HepG2 (cell line): ENCODE data around the gene RPRD1A. TPM values are rescaled to one million over a fixed set of nuclear protein-coding genes. Genes with fewer than 3 reads are reported as not detected.

Source experiments
- CHD2 ChIP-seq: IDR thresholded peaks from 2 replicates; pipeline ENCODE4 v1.6.1; 2011; ENCODE audit warnings: low read depth, low read length, improper control_type of control experiment
- GATA4 ChIP-seq: sonication (generic); IDR thresholded peaks from 2 replicates; pipeline ENCODE4 v1.6.1; 2016; ENCODE audit warnings: antibody characterized with exemption, low read depth, borderline replicate concordance
- KDM6A ChIP-seq: IDR thresholded peaks from 2 replicates; pipeline ENCODE4 v1.6.1; 2016; ENCODE audit warnings: low read depth
- PRDM15 ChIP-seq: sonication (generic); formaldehyde crosslinking; IDR thresholded peaks from 2 replicates; pipeline ENCODE4 v1.4.0; 2020; ENCODE audit warnings: missing genetic modification reagents
- SALL1 ChIP-seq: sonication (generic); formaldehyde crosslinking; IDR thresholded peaks from 2 replicates; pipeline ENCODE4 v1.8.0; 2022; ENCODE audit warnings: mild to moderate bottlenecking, missing genetic modification reagents
- SOX13 ChIP-seq, 3 experiments: fragments of 450-650 bp in 1 of 3; sonication (generic) in 1 of 3; formaldehyde crosslinking in 1 of 3; IDR thresholded peaks in 2 of 3; conservative IDR thresholded peaks in 1 of 3; 2 replicates each; pipeline versions ENCODE4 v1.5.0 to v1.6.1; 2016 to 2020; ENCODE audit warnings: antibody characterized with exemption in 1 of 3, mild to moderate bottlenecking in 1 of 3, missing compliant biosample characterization in 1 of 3, missing genetic modification reagents in 1 of 3, moderate library complexity in 1 of 3
- ZNF142 ChIP-seq: sonication (generic); formaldehyde crosslinking; IDR thresholded peaks from 2 replicates; pipeline ENCODE4 v1.4.0; 2020; ENCODE audit warnings: missing genetic modification reagents
- ZNF546 ChIP-seq: sonication (generic); formaldehyde crosslinking; conservative IDR thresholded peaks from 2 replicates; pipeline ENCODE4 v1.8.1; 2023; ENCODE audit warnings: mild to moderate bottlenecking, missing genetic modification reagents
- ZNF549 ChIP-seq: sonication (generic); formaldehyde crosslinking; IDR thresholded peaks from 2 replicates; pipeline ENCODE4 v1.5.0; 2020; ENCODE audit warnings: missing genetic modification reagents
- ZNF749 ChIP-seq: sonication (generic); formaldehyde crosslinking; IDR thresholded peaks from 2 replicates; pipeline ENCODE4 v1.8.0; 2022; ENCODE audit warnings: mild to moderate bottlenecking, missing genetic modification reagents, moderate library complexity, borderline replicate concordance
- polyA plus RNA-seq, 8 experiments: library from polyadenylated mRNA; depleted of rRNA in 3 of 8; stranded (reverse) in 7 of 8; unstranded in 1 of 8; fragments of >200 nt; fragmentation: Illumina TruSeq in 4 of 8; extraction: Trizol in 4 of 8; gene quantifications; 2 replicates each; pipeline versions ENCODE4 v1.2.1 to v1.2.3, GENCODE V29; 2011 to 2016; ENCODE audit warnings: low read depth in 4 of 8, missing spikeins in 1 of 8, mixed read lengths in 1 of 8; ENCODE audit not compliant: insufficient read depth in 1 of 8
- total RNA-seq, 5 experiments: library from RNA; depleted of rRNA; stranded (reverse); fragments of >200 nt; fragmentation: Illumina TruSeq; extraction: Trizol; gene quantifications; 2 replicates each; pipeline ENCODE4 v1.2.3, GENCODE V29; 2016; ENCODE audit warnings: low read depth in 1 of 5
- TF ChIP-seq, protein P1 (sequence below): IDR thresholded peaks from 2 replicates; pipeline ENCODE4 v1.6.1; 2016; ENCODE audit warnings: low read depth, missing genetic modification reagents, missing compliant biosample characterization
- TF ChIP-seq, protein P2 (sequence below): sonication (generic); formaldehyde crosslinking; IDR thresholded peaks from 2 replicates; pipeline ENCODE4 v1.8.0; 2022; ENCODE audit warnings: mild to moderate bottlenecking, missing genetic modification reagents; ENCODE audit not compliant: insufficient replicate concordance

The RPRD1A gene
- total and polyA plus RNA-seq, 2 of the 13 experiments (the other 11 are each of a cell fraction or from before 2014, with no cell fraction given), result 42.5 to 78.2 TPM

DNA sequence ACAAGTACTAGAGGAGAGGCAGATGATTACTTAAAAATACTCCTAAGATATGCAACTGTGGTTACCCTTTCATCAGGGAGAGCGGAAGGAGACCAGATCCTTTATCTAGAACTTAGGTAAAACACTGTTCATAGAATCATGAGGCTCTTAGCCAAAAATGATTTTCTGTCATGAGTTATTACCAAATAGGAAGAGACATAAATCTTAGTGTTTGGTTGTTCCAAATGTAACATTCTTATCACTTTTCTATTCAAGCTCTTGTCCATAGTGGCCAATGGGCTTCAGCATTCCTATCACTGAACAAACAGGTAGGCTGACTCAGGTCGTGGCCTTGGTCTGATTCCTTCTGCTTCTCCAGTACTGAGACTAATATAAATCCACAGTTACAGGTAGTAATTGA, 38.5 kb downstream of the RPRD1A start (continued):
- TF ChIP-seq KDM6A (CRISPR knock-in tag) (no peak), ZNF749 (CRISPR knock-in tag) (no peak), PRDM15 (no peak), ZNF142 (CRISPR knock-in tag) (no peak), ZNF546 (CRISPR knock-in tag) (no peak), SALL1 (peak; percentile 19; the same call in 1 of the 2 replicates), ZNF549 (CRISPR knock-in tag) (no peak), SOX13 (IDR thresholded peaks at IDR 0.05) (no peak), SOX13 (CRISPR knock-in tag; conservative IDR thresholded peaks at IDR 0.05 in 1 of 2, IDR thresholded peaks at IDR 0.05 in 1 of 2) (peak in 1 of 2 experiments; percentile 37; a peak in 1 of 4 replicates), CHD2 (no peak), GATA4 (0 out of 2 replicates have a peak, but pooled peaks have one; percentile 51)
- TF ChIP-seq, protein P1, sequence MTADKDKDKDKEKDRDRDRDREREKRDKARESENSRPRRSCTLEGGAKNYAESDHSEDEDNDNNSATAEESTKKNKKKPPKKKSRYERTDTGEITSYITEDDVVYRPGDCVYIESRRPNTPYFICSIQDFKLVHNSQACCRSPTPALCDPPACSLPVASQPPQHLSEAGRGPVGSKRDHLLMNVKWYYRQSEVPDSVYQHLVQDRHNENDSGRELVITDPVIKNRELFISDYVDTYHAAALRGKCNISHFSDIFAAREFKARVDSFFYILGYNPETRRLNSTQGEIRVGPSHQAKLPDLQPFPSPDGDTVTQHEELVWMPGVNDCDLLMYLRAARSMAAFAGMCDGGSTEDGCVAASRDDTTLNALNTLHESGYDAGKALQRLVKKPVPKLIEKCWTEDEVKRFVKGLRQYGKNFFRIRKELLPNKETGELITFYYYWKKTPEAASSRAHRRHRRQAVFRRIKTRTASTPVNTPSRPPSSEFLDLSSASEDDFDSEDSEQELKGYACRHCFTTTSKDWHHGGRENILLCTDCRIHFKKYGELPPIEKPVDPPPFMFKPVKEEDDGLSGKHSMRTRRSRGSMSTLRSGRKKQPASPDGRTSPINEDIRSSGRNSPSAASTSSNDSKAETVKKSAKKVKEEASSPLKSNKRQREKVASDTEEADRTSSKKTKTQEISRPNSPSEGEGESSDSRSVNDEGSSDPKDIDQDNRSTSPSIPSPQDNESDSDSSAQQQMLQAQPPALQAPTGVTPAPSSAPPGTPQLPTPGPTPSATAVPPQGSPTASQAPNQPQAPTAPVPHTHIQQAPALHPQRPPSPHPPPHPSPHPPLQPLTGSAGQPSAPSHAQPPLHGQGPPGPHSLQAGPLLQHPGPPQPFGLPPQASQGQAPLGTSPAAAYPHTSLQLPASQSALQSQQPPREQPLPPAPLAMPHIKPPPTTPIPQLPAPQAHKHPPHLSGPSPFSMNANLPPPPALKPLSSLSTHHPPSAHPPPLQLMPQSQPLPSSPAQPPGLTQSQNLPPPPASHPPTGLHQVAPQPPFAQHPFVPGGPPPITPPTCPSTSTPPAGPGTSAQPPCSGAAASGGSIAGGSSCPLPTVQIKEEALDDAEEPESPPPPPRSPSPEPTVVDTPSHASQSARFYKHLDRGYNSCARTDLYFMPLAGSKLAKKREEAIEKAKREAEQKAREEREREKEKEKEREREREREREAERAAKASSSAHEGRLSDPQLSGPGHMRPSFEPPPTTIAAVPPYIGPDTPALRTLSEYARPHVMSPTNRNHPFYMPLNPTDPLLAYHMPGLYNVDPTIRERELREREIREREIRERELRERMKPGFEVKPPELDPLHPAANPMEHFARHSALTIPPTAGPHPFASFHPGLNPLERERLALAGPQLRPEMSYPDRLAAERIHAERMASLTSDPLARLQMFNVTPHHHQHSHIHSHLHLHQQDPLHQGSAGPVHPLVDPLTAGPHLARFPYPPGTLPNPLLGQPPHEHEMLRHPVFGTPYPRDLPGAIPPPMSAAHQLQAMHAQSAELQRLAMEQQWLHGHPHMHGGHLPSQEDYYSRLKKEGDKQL (CRISPR knock-in tag), result no peak
- TF ChIP-seq, protein P2, sequence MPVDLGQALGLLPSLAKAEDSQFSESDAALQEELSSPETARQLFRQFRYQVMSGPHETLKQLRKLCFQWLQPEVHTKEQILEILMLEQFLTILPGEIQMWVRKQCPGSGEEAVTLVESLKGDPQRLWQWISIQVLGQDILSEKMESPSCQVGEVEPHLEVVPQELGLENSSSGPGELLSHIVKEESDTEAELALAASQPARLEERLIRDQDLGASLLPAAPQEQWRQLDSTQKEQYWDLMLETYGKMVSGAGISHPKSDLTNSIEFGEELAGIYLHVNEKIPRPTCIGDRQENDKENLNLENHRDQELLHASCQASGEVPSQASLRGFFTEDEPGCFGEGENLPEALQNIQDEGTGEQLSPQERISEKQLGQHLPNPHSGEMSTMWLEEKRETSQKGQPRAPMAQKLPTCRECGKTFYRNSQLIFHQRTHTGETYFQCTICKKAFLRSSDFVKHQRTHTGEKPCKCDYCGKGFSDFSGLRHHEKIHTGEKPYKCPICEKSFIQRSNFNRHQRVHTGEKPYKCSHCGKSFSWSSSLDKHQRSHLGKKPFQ (CRISPR knock-in tag), result no peak
